Stimulated activated CD8-positive, alpha-beta memory T cell treated with anti-CD3 and anti-CD28 coated beads, Interleukin-4, amount 100 ng/mL, for 24 hours (primary cell): ENCODE results near the gene TMPRSS15.
"Not testable (repeated sequence)": the region's sequence is repeated elsewhere in the genome, so short reads cannot be mapped to it uniquely, and the experiment has no call there.

ENCODE experiments used
- DNase-seq: peaks from one replicate; pipeline ENCODE4 v3.0.0-alpha.2; 2020; ENCODE audit warnings: low read depth

The TMPRSS15 gene

DNA sequence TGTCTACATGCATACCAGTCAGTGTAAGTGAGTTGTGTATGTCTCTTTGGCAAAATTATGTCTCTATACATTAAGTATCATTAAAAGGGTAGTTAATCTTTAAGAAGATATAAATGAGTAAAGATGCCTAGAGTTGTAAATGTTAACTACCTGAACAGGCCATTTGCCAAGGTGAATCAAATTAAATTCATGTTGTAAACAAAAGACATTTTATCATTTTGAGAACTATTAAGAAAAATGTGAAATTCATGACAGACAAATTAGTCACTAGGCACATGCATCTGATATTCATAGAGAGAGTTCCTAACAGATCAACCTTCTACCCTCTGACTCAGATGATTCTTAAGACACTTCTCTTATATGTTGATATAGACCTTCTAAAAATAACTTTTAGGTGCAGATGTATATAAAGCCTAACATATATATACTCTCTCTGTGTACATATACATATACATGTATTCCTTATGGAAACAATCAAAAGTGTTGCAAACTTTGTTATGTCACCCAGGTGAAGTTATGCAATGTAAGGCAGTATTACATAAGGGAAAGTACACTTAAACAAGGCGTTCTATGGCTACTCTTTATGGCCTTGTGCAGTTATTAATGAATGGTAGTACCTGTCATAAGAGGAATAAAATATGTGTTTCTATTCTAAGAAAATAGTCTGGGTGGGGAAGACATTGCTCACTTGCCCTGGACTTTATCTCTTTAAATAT lies at the start of gene TMPRSS15:
TSS of gene TMPRSS15 (minus strand) at position 51 of the 716 bp plus-strand sequence. CDS start 163 bp downstream, outside the sequence.
- no peak for DNase-seq

DNA sequence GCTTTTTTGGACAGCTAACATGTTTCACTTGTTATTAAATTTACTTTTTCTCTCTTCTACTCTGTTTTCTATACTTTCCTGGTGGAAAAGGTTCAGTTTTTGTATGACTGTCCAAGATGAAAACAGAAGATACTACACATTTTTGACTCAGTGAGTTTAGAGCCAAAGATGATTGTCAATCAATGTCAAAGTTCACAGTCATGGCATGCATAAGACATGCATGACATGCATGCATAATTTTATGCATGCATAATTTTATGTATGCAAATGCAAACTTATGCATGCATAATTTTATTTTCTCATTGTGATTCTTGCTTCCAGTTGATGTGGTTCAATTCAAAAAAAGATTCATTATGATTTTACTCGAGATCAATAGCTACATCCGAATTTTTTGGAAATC lies 48.1 kb upstream of the TMPRSS15 start:
- no peak for DNase-seq

DNA sequence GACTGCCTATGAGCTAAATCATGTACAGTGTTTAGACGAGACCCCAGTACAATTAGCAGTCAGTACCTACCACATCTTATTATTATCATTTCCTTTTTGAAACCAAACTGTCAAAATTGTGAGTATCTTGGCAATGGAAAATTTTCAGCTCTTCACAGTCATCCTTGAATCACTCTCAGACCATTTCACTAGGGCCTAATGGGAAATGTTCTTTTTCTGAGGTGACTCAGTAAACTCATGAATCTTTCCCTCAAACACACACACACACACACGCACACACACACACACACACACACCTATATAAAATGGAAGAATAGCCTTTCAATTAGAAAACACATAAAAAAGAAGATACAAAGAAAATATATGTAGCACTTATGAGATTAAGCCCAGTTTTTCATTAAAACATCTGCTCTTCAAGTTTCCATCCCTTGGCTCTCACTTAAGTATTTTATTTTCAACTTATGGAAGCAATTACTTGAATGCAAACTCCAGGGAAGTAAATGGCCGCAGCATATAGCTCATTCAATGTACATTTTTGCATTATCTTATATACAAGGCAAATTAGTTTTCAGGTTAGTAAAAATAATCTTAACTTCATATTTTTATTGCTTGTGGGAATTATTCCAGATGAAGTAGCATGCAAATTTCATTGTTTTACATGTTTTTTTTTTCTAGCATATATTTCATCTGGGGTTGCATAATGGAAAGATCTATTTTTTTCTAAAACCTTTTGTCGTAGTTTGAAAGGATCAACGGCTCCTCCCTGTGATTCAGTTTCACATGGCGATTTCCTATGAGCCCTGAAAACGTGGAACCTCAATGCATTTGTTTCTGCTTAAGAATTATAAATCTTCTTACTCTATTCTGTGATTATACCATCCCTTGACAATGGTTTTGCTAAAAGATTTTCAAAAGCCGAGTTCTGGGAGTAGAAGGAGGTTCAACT lies 46.3 kb upstream of the TMPRSS15 start:
- no peak for DNase-seq

DNA sequence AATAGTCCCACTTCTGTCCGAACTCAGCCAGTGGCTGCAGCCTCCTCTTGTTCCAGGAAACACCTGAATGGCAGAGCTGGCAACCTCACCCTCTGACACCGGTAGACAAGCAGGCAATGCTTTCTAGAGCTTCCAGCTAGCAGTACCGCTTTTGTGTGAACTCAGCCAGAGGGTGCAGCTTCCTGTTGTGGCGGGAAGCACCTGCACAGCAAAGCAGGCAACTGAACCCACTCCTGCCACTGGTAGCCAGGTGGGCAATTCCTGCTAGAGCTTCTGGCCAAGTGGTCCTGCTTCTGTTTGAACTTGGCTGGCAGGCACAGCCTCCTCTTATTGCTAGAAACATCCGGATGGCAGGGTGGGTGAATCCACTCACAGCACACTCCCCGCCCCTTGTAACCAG lies 40.1 kb upstream of the TMPRSS15 start:
- DNase-seq: no peak

DNA sequence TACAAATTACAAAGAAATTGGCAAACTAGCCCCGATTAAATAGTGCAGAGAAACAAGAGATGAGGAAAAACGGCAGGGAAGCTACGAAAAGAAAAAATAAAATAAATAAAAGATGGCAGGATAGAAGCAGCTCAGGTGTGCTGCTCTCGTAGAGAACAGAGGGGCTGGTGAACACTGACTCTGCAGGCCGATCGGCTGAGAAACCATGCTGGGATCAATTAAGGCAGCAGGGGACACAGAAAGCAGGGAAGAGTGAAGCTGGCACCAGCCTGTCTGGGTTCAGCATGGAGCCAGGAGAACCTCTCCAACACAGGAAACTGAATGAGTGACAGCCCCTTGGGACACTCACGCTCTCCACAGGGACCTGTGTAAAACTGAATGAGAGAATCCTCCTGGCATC lies 39.5 kb upstream of the TMPRSS15 start:
- DNase-seq: no peak

DNA sequence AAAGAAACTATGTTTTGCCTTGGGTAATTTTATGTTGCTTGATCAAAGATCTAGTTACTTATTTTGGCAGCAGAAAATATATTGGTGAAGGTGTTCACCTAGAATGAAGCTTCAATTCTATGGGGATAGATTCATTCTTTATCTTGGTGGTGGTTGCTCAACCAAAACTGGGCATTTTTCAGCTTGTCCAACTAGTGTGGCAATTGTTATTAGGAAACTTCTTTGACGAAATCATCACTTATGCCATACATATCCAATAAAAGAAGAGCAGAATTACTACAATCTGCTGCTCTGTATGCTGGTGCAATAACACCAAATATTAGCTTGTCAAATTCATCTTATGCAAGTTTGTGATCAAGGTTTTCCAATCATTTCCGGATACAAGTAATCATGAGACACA lies 26.8 kb upstream of the TMPRSS15 start:
- DNase-seq: no peak

DNA sequence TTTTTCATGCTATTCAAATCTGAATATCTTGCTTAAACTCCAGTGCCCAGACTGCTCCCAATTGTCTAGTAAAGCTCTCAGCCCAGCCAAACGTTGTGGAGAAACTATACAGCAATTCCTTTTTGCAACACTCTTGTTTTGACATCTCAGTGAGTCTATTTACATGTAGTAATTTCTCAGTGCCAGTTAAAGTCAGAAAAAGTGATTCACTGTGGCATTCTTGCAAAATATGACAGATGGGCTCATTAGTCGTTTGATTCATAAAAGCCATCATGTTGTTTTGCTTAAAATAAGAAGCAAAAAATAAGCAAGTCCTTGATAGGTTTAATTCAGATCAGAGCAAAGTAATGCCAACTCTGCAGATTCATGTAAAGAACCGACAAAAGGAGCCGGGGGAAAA lies 20.7 kb upstream of the TMPRSS15 start:
- DNase-seq: no peak

DNA sequence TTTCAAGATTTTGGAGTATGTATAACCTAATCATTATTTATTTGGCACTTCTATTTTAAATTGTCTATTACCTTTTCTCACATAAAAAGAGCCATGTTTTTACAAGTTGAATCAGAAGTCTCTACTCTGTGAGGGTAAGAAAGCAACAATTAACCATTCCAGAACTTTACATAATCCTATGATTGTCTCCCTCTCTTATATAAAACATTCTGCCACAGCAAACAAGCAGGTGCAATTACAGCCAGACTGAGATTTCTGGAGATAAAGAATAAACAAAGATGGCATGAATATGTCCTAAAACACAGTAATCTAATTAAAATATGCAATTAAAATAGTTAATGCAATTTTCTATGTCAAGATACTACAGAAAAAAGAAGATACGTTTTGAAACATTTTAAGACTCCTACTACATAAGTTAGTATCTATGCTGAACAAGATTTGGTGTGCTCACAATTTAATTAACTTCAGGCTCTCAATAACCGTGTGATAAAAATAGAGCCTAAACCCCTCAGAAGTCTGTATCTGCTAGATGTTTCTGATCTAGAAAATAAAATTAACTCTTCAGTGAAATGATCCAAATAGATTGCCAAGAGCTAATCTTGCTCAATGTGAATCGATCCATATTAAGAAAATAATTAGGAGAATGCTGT lies 13.7 kb upstream of the TMPRSS15 start:
- DNase-seq: no peak

DNA sequence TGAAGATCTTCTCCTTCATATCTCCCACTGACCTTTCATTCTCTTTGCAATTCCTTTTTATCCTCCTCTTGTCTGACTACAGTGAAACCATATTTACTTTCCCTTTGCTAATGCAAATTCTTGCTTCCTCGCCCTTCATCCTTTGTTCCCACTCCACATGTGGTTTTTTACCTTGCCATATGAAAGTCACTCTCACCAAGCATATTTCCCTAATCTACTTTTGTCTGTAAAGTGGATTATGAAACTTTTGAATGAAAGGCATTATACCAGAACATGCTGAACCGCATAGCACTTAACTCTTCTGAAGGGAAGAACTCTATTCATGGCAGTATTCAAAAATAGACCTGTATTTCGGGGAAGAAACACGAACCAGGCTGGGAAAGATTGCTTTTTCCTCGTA lies 8.0 kb upstream of the TMPRSS15 start:
- DNase-seq: no peak

DNA sequence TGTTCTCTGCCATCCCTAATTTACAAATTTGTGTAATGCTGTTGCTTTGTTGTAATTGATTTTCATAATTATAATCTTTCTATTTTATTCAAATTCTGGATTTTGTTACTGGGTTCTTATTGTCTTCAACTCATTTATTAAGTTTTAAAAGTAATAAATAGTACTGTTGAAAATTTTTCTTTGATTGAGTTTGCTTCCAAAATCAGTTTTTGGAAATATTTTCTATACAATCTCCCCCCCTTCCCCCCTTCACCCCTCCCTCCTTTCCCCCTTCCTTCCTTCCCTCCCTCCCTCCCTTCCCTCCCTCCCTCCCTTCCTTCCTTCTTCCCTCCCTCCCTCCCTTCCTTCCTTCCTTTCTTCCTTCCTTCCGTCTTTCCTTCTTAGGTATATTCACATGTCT lies 6.0 kb upstream of the TMPRSS15 start:
- no peak for DNase-seq

DNA sequence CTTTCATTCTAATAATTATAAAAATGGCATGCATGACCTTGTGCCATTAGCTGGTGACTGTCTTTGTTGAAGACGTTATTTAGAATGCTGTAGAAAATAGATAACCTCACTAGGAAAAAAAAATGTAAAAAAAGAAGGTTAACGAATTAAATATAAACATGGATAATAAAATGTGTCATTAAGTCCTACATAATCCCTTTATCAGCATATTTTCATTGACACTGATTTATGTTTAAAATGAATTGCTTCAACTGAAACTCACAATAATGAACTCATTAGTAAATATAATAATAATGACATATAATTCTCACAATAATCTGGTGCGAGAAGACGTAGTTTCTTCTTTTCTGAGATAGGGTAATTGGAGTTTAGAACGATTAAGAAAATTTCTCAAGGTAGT lies 4.7 kb downstream of the TMPRSS15 start:
- DNase-seq: no peak

DNA sequence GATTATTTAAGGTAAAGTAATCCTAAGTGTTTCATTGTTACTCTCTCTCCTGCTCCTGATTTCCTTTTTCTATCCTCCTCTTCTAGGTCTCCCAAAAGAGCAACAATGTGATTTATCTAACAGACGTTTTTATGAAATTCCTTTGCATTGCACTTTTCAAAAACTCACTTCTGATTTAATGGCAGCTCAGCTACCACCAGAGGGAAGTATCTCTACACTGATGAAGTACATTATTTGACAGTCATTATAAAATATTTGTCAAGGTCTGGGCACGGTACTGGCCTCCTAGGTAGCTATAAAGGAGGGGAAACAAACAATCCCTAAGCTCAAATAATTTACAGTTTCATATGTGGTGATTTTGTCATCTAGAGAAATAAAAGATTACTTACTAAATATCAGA lies 15.6 kb downstream of the TMPRSS15 start:
- no peak for DNase-seq

DNA sequence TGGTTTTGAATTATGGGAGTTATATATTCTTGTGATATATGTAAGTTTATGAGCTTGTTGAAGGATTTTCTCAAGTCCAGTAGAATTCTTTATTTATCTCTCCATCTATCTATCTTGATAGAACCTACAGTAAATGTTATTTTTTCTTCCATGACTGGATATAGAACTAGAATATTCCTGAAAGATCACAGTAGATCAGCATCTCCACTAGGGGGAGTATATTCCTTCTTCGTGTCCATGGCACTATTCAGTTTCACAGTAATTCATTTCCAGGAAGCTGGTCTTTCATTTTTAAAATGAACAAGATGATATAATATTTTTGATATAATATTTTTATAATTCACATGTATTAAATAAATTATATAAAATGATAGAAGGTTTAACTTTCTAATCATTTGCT lies 18.8 kb downstream of the TMPRSS15 start:
- DNase-seq: no peak

DNA sequence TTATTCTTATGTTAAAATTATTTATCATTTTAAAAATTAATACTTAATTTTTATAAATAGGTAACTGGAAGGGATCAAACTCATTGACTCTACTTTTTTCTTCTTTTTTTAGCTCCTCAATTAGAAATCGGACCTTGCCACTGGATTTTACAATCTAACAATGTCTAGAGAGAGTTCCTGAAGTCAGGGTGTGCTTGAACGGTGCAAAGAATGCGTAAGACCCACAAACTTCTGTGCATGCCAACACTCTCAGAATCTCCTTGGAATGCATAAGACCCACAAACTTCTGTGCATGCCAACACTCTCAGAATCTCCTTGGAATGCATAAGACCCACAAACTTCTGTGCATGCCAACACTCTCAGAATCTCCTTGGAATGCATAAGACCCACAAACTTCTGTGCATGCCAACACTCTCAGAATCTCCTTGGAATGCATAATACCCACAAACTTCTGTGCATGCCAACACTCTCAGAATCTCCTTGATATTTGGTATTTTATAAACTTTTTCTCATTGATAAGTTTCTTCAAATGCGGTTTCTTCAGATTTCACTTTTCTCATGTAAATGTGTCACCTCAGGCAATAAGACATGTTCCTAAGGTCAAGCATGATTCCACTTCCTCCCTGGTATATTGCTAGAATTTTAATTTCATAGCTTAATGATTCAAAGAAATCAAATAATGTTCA lies 20.5 kb downstream of the TMPRSS15 start:
- not testable (repeated sequence) for DNase-seq

DNA sequence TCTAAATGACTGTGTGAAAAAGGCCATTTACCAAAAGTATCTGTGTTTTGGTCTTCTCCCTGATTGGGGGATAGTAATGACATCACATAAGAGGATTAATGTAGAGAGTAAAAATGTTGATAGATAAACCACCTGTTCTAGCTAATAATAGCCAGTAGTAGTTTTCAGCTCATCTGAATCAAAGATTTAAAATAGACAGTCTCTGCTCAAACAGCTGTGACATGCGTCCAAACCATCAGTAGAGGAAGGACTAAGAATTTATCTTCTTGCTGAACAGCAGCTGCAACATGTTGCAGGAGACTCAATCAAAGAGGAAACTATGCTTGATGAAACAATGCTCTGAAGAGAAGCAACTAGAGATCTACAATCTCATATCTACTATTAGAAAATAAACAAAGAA lies 21.4 kb downstream of the TMPRSS15 start:
- no peak for DNase-seq

DNA sequence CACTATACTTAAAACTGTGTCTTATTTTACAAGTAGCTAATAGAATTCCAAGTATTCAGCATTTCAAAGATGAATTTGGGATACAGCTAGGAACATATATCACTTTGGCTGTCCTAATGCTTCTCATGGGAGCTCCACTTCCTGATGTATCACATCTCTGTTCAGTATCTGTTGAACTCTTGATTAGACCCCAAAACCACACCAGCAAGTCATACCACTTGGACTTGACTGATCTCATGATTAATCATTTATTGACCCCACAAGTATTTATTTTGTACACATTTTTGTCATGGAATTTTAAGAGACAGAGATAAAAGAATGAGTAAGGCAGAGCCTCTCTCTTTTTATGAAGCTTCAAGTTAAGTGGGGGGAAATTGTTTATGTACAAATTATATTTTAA lies 30.0 kb downstream of the TMPRSS15 start:
- no peak for DNase-seq

DNA sequence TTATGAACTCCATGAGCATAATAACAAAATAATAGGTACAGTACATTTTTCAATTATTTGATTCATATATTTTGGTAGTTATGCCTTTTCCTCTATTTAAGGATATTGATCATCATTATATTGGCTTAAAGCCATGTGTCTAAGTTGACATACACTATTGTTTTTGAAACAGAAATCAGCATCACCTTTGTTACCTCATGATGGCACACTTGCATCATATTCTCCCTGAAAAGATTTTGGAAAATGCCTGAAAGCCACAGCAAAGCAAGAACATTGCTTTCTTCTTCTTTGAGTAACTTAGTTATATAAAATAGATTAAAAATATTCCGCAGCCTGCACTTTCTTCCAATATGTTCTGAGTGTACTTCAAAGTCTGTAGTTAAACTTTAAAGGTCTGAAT lies 33.3 kb downstream of the TMPRSS15 start:
- no peak for DNase-seq

DNA sequence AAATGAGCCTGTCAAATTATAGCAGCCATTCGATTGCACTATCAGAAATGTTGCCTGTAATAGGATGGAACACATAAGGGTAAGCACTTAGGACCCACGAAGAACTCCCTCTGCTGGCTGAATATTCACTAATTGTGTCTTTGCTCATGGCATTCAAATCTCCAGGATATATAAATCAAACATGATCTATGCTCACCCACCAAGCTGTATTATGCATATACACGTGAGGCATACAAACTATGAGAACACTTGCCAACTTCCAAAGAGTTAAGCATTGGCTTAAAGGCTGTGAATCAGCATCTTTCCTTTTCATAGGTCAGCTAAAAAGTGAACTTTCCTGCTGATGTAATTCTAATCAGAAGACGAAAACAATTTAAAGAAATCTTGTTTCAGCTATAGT lies 34.5 kb downstream of the TMPRSS15 start:
- DNase-seq: no peak

DNA sequence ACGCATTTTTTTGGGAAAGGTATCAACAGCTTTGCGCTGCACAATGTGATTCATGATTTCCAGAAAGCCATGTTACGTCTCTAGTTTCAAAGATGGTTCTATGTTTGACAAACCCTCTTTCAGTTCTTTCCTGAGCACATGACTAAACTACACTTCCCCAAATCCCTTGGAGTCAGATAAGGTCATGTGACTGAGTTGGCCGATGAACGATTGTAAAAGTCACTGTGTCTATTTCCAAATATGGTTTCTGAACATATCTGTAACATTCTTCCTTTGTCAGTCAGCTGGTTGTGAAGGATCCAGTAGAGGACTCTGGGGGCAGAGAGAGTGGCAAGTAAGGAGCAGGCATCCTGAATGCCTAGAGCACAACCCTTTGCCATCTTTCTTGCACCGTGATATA lies 35.4 kb downstream of the TMPRSS15 start:
- DNase-seq: no peak

DNA sequence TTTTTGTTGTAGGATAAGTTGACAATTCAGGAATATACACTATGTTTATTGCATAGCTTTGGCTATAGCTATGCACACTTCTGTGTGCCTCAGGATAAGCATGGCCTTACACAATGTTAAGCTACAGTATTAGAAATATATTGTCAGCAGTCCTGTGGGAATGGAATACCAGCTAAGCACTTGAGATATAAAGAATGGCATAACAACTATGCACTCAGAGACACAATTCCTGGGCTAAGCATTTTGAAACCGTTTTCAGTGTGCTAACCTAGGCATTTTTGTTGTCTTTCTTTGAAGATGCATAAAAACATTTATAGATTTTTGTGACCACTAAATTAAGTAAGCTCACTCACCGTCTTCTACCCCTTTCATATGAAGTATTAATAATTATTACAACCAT lies 46.8 kb downstream of the TMPRSS15 start:
- DNase-seq: no peak

DNA sequence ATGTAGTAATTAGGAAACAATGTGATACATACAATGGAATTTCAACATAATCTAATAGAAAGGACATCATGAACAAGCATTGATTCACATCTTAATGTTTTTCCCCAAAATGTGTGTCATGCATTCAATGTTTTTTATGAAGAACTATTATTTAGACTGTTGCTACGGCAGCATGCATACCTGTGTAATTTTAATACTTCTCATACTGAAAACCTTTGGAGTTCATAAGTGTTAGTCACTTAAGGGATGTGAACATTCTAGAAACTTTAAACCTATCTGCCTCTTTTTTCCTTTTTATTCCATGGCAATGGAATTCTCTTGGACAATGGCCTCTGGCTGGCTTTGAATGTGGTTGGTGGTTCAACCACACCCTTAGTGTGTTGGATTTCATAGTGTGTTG lies 48.6 kb downstream of the TMPRSS15 start:
- DNase-seq: no peak

DNA sequence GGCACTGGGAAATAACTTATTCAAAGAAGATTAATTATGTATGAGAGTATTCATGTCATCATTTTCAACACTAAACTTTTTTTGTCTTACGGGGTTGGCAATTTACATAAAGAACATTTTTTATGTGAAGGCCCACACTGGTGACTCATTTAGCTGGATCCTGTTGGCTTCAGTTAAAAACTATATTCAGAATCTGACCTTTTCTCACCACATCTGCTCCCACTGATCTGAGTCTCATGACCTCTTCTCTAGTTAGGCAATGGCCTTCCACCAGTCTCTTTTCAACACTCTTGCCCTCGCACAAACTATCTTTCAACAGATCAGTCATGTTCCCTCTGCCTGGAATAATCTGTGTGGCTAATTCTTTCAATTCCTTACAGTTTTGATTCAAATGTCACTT lies 53.4 kb downstream of the TMPRSS15 start:
- no peak for DNase-seq
